Renal cortical epithelial cell (primary cell): ENCODE data around the gene CLASP1. TPM values are rescaled to one million over a fixed set of nuclear protein-coding genes. Genes with fewer than 3 reads are reported as not detected.
"Not testable (repeated sequence)": the region's sequence is repeated elsewhere in the genome, so short reads cannot be mapped to it uniquely, and the experiment has no call there.

ENCODE experiments used
- DNase-seq: peaks from one replicate; pipeline ENCODE4 v3.0.0-alpha.2; 2011; ENCODE audit warnings: low read depth
- total RNA-seq: library from RNA; depleted of rRNA; stranded (reverse); fragments of >200 nt; gene quantifications from 2 replicates; pipeline ENCODE4 v1.2.3, GENCODE V29; 2014

Gene CLASP1
- total RNA-seq, 1 donor from 2014 or later: 124 TPM

DNA sequence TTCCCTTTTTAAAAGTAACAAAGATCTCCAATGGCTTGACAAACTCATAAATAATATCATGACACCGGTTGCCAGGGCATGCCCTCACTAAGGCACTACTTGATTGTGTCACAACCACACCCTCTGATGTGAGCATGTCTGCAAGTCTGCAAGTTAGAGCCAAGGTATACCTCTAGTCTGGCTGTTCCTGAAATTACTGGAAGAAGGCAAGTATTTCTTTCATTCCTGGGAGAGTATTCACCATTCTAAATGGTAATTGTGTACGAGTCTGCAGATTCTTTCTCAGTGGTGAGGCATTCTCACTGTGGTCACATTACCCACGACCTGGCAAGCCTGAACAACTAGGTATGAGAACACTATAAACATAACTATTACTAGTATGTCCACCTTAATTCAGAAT, 144.3 kb downstream of the CLASP1 start:
- peak; percentile 98 for DNase-seq

DNA sequence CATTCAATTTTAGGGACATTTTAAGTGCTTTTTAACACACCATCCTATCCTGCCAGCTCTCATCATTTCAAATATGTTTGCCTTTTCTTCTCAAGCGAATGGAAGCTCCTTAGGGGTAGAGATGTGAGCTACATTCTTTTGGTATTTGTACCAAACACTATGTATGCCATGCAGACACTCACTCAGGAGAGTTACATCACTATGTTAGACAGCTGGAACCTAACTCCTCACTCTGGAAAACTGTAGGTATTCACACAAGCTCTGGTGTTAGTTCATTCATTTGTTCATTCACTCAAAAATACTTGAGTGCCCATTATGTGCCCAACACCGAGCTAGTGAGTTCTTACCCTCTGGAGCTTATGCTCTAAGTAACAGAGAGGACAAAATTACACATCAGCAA, 144.9 kb downstream of the CLASP1 start:
- DNase-seq: no peak

DNA sequence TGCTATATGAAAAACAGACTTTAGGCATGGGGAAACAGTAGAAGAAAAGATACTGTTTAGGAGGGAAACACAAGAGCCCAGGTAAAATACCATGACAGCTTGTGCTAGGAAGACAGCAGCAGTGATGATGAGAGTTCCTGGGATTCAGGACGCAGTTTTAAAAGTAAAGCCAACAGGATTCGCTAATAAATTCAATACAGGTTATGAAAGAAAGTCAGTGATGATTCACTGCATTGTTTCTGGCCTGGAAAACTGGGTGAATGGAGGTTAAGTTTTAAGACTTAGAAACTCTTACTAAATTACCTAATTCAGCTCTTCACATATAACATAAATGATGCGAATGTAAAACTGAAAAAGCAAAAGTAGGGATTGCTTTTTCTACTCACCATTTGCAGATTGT, 146.5 kb downstream of the CLASP1 start:
- peak; percentile 47 for DNase-seq

DNA sequence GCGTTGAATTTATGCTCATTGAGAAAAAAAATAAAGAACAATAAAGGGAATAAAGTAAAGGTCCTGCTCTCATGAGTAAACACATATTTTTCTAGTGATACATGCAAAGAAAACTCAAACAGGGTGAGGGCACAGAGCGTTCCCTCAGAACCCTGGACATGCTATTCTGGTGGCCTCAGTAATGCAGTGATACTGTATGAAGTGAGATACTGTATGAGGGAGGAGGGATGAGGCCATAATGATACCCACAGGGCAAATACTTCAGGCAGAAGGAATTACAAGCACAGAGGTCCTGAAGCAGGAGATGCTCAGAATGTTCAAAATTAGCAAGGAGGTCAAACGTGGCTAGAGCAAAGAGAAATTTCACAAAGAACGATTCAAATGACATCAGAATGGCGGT, 147.0 kb downstream of the CLASP1 start:
- DNase-seq: peak; percentile 58

DNA sequence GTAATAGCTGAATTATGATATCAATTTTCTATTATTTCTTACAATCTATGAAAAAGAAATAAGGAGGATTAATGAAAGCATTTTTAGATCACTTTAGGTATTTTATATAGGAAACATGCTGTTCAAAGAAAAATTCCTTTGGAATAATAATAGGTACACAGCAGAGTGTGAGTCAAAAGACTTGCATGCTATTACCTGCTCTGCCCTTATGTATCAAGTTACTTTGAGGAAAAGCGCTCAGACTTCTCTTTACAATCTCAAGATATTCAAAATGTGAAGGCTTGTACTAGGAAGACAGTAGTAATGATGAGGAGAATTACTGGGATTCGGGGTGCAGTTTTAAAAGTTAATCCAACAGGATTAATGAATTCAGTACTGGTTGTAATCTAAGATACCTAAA, 147.7 kb downstream of the CLASP1 start:
- peak; percentile 39 for DNase-seq

GRCh38 chr2:121501031-121501430, 148.2 kb downstream of the CLASP1 start:
- peak; percentile 76 for DNase-seq

- no peak for DNase-seq
These were observed 150.5 kb downstream of the CLASP1 start for GRCh38 chr2:121498731-121499130.

- DNase-seq: no peak
These were observed 156.9 kb downstream of the CLASP1 start for GRCh38 chr2:121492409-121492808.

GRCh38 chr2:121491518-121491917, 157.7 kb downstream of the CLASP1 start:
- no peak for DNase-seq

GRCh38 chr2:121490584-121491133, 158.6 kb downstream of the CLASP1 start:
- no peak for DNase-seq

DNA sequence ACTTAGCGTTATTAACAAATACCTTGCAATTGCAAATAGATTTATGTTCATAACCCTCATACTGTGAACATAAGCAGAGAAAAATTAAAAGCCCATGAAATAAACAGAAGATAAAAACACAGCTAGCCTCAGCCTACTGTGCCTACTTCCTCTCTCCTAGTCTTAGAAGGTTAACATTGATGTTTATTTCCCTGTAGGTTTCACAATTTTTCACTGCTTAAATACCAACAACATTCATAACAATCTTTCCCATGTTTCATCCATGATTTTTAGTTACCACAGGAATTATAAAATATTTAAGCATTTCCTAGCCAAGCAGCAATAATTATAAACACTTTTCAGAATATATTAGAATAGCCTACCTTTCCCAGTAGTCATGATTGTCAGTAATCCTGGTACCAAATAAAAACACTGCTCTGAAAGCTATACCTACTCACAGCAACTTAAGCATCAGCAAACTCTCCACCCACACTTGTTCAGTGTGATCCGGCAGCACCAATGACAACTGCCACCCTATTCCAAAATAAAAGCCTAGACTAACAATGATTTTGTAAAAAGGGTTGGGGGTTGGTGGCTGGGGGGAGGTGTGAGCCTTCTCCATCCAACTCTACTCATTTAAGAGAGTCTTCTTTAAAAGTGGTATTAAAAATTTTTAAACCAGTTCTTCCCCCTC, 159.2 kb downstream of the CLASP1 start:
- no peak for DNase-seq

GRCh38 chr2:121489284-121489683, 160.0 kb downstream of the CLASP1 start:
- peak; percentile 73 for DNase-seq

DNA sequence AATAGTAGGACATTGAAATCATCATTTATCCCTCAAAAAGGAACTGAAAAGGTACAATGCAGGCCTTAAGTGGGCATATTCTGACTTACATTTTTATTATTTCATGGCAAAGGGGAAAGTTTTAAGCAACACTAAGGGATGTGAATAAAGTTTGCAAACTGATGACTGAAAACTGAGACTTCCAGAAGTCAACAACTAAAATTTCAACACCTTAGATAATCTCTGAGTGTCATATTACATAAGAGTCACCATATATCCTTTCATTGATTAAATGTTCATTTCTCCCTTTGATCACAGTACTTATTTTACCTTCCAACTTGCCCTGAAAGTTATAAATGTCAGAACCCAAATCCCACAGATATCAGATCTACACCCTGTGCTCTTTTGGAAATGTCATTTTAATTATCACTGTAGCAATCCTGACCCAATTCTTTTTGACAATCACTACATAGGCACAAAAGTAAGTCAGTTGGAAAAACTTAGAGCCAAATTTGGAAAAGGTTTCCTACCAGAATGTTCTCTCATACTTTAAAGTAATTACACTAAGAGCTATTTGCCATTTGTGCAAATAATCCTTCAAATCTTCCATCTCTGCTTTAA, 163.0 kb downstream of the CLASP1 start:
- no peak for DNase-seq

GRCh38 chr2:121485039-121485438, 164.2 kb downstream of the CLASP1 start:
- DNase-seq: peak; percentile 87

DNA sequence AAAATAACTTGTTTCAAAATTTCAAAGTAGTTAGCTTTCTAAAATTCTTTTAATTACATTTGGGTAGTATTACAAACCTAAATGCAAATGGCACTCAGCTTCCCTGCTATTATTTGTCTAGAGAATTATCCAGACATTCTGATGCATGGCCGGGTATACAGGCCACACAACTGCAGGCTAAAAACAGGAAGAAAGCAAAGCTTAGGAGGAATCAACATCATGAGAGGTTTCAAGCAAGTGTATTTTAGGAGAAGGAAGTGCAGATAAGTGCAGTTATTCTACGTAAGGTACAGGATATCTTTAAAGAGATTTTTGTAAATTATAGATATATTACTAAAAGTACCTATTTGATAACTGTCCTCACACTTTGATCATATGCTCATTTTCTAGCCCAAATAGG, 165.4 kb downstream of the CLASP1 start:
- DNase-seq: no peak

DNA sequence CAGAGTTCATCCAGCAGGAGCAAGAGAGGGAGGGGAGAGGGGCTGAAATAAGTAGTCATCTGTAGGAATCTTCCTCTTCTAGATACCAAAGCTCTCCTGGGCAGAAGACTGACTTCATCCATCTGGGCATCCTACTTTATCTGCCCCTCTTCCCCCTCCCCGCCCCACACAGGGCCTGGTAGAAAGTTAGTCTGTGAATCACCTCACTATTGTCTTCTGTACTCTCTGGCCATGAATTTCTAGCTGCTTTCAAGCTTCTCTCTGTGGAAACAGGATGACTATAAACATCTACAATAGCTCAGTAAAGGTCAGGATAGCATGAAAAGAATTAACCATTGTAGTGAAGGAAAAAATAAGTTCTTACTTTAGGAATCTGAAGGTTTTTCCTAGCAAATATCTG, 166.2 kb downstream of the CLASP1 start:
- DNase-seq: peak; percentile 73

DNA sequence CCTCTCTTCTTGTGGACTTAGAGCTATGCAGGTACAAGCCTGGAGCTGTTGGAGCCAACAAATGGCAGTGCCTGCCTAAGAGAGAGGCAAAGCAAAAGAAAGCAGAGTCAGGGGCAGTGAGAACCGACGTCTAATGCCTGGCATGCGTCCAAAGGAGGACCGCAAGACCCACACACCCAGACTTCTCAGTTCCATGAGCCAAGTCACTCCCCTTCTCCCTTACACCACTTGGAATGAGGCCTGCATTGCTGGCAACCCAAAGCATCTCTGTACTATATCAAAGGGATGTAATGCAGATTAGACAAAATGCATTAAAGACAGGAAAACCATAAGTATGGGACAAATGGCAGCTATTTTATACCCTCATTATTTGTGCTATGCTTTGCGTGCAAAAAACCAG, 168.4 kb downstream of the CLASP1 start:
- peak; percentile 84 for DNase-seq

DNA sequence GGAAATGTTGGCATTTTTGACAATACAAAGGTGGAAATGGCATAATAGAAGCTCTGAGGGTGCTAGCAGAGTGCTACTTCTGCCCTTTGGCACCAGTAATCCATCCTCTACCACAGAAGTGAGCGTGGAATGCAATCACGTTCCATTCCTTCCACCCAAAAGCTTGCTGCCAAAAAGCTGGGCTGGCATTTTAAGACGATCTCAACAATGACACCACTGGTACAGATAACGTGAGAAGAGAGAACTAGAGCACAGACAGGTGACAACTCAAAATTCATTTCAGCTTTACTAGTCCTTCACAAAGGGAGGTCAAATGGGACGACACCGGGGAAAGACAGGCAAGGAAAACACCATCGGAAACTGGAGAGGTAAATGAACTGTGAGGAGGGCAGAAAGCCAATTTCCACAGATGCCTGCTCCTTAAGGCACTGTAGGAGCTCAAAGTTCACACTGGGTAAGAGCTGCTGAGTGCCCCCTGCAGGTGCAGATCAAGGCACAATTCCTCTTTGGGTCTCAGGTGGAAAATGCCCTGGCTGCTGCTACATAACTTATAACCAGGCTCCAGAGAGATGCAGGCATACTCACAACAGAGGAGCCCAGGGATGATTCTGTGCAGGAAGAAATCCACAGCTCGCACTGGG, 169.3 kb downstream of the CLASP1 start:
- peak; percentile 86 for DNase-seq

GRCh38 chr2:121478996-121479745, 170.1 kb downstream of the CLASP1 start:
- no peak for DNase-seq

DNA sequence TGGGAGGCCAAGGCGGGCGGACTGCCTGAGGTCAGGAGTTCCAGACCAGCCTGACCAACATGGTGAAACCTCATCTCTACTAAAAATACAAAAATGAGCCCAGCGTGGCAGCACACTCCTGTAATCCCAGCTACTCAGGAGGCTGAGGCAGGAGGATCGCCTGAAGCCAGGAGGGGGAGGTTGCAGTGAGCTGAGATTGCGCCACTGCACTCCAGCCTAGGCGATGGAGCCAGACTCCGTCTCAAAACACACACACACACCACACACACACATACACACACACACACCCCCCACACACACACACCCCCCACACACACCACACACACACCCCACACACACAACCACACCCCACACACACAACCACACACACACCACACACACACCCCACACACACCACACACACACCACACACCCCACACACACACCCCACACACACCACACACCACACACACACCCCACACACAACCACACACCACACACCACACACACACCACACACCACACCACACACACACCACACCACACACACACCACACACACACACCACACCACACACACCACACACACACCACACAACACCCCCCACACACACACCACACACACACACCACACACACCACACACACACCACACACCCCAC, 170.8 kb downstream of the CLASP1 start:
- not testable (repeated sequence) for DNase-seq

GRCh38 chr2:121476684-121477083, 172.6 kb downstream of the CLASP1 start:
- no peak for DNase-seq
